GM18526 (cell line): ENCODE results near the gene SYNE3.

Experiments used
- POLR2A ChIP-seq: IDR thresholded peaks from 3 replicates; pipeline ENCODE4 v1.6.1; 2011; ENCODE audit not compliant: insufficient read length; ENCODE audit errors: extremely low read depth

Gene SYNE3

DNA sequence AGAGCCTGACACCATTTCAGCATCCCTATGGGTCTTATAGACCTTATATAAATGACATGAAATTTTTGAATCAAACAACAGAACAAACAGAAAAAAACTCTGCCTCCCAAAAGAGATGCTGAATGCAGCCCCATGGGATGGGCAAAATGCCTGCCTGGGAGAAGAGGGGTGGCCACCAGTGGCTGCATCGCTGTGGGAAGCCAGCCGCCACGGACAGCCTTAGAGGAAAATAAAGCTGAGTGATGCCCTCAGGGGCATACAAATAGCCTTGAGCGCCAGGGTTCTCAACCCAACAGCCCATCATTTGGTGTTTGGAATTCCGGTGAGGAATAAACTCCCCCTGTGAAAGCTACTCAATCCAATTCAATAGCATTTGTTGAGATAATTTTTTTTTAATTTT is 22.9 kb downstream of the SYNE3 start:
- TF ChIP-seq POLR2A = no peak

- TF ChIP-seq POLR2A = no peak
These were observed 24.4 kb downstream of the SYNE3 start for GRCh38 chr14:95491936-95492608.

DNA sequence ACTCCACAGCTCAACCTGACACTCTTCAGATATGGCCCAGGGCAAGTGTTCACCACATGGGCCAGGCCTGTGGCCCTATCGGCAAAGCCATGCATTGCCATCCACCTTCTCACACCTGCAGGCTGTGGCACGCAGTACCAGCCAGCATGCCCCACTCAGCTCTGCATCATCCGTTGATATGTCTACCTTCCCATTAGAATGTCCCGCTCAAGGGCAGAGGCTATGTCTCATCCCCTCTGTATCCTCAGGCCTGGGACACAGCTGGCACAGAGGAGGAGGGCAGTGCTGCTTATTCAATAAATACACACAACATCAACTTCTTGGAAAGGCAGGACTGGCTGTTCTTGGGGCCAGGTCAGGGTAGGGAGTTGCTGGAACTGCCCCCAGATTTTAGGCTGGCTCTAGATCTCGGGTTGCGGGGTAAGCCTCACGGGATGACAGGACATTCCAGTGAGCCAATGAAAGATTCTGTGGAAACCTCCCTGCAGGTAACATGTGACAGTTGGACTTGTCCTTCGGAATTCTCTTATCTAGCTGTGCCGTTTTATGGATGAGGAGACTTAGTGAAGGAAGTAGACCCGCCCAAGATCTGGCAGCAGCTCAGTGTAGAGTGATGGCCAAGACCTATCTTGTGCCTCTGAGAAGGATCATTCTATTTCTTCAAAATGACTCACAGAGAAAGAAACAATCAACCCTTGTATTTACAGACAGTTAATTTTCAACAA is 25.6 kb downstream of the SYNE3 start:
- no peak for TF ChIP-seq POLR2A

DNA sequence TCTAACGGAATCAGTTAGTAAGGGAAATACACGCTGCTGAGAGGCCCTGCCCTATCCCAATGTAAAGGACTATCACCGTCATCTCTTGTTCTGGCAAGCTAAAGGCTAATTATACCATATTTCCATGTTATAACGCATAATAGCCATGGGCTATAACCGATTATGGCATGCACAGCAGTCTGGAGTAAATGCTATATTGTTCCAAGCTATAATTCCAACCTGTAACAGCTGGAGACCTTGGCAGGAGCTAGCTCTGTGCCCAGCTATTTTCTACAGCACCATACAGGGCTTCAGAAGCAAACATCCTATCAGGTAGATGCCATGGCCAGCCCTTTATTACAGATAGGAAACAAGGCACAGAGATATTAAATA is 26.3 kb downstream of the SYNE3 start:
- TF ChIP-seq POLR2A = no peak

DNA sequence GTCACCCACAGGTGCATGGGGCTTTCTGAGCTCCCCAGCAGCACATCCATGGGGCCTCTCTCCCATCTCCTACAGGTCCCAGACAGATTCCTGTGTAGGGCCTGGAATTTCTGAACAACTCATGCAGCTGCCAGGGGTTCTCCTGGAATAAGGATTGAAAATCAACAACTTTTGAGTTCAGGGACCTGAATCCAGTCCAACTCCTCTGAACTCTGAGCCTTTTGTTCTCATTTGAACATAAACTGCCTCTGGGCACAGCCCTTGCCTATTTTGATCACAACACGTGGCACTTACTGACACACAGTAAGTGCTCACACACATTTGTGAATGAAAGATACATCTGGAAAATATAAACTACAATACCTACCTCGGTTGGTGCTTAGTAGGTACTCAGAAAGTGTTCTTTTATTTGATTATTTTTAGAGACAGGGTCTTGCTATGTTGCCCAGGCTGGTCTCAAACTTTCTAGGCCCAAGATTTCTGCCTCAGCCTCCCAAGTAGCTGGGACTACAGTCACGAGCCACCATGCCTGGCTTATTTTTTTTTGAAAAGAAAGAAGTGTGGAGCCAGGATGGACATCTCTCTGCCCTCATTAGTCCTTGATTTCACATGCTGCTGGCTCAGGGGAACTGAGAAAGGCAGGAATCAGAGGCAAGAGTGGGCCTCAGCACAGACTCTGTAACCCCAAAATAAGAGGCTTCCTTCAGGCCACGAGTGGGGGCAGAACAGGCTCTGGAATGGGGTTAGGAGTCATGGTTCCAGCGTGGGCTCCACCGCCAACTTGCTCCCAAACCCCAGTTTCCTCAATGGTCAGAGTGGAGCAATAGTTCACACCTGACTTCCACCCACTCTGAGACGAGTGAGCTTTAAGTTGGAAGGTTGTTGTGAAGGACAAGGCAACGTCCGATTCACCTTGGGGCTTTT is 27.0 kb downstream of the SYNE3 start:
- TF ChIP-seq POLR2A = no peak

GRCh38 chr14:95488376-95489213 is 27.9 kb downstream of the SYNE3 start:
- TF ChIP-seq POLR2A = no peak

- no peak for TF ChIP-seq POLR2A
These were observed 28.8 kb downstream of the SYNE3 start for GRCh38 chr14:95487669-95488084.

DNA sequence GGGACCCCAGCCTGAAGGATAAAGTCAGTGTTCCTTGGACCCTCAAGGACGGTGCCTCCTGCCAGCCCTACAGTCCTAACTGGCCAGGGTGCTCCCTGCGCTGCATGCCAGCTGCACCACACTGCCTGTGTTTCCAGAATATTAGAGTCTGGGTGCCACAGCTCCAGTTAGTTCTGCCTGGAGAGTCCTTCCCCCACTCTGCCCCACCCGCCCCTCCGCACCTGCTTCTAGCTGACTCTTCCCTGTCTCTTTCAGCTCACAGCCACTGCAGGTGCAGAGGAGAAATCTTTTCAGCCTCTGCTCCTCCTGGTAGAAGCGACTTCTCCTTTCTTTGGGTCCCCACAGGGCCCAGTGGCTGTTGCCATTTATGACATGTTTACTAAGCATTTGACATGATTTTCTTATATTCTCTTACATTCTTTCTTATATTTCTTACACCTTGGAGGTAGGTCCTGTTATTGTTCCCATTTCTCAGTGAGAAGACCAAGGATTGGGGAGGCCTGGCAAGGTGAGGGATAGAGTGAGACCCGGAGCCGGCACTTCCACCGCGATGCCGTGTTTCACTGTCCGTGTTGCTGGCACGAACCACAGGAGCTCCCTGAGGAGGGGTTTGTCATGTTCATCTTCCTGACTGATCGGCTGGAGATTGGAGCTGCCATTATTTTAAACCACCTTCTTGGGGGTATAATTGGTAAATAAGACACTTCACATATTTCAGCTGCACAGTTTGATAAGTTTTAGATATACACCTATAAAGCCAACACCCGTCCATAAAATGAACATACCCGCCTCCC is 29.4 kb downstream of the SYNE3 start:
- TF ChIP-seq POLR2A = no peak

DNA sequence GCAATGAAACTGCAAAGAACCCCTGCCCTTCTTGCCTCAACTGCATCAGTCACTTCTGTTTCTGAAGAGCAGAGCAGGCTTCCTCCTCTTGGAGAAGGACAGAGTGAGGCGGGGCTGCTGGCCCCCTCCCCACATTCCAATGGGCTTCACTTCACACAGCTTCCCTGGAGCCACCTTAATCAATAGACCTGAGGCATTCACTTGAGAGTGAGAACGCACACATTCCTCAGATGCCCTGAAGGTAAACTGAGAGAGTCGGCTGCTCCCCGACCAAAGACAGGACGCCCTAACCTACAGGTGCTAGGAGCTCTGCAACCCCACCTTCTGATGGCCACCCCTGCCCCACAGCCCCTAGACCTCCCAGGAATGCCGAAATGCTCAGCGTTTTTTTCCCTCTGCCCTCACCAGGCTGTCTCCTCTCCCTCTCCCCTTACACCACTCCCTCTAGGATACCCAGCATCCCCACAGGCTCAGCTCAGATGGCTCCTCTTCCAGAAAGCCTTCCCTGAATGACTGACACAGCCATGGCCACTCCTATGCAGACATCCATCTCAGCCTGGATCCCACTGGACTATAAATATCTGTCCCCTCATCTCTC is 31.1 kb downstream of the SYNE3 start:
- no peak for TF ChIP-seq POLR2A

DNA sequence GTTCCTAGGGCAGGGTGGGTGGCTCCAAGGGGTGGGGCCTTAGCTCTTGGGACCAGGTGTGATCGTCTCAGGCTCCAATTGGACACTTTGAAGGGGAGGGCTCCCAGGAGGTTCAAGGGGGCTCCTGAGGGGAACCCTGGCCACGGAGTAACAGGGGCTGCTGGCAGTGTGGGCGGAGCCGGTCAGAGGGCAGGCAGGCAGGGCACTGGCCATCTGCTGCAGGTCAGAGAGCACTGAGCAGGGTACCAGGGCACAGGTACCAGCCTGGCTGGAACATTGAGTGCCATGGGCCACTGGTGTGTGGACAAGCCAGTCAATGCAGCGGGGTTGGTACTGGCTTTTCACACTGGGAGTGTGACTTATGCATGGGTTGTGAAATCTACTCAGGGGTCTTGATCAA is 32.2 kb downstream of the SYNE3 start:
- no peak for TF ChIP-seq POLR2A

GRCh38 chr14:95483309-95484165 is 32.9 kb downstream of the SYNE3 start:
- no peak for TF ChIP-seq POLR2A

DNA sequence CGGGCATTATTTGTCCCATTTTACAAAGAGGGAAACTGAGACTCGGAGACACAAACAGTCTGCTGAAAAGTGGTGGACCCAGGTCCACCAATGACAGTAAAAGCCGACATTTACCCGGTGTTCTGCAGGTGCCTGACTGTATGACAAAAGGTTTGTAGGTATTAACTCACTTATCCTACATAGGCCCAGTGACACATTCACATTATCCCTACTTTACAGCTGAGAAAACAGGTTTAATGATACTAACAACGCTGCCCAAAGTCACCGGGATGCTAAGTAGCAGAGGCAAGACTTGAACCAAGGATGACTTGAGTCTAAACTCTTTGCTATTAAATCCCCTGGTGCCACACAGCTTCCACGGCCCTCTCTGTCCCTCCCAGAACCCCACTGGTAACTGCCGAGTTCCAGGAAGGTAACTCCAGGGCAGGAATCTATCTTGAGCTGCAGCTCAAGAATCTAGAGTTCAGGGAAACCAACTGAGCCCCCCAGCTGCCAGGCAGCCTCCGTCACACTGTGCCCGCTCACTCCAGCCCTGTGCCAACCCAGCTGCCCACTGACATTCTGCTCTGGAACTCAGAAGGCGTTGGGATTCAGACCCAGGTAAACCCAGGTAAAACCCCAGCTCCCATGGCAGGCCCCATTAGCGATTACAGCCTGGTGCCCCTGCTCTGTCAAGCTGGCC is 33.7 kb downstream of the SYNE3 start:
- no peak for TF ChIP-seq POLR2A
